DOHH2 (cell line): ENCODE measurements around the gene ICE1.

Experiments
- CTCF ChIP-seq: fragments of 200-600 bp; sonication (generic); IDR thresholded peaks from one replicate; pipeline ENCODE4 v1.5.1; 2014; ENCODE audit warnings: antibody characterized with exemption, mild to moderate bottlenecking, low read depth, low read length; ENCODE audit not compliant: poor library complexity, severe bottlenecking
- EZH2phosphoT487 ChIP-seq: fragments of 200-600 bp; sonication (generic); IDR thresholded peaks from 2 replicates; pipeline ENCODE4 v1.6.1; 2017; ENCODE audit warnings: borderline replicate concordance, mild to moderate bottlenecking, antibody characterized with exemption, low read length, moderate library complexity, mixed read lengths

DNA sequence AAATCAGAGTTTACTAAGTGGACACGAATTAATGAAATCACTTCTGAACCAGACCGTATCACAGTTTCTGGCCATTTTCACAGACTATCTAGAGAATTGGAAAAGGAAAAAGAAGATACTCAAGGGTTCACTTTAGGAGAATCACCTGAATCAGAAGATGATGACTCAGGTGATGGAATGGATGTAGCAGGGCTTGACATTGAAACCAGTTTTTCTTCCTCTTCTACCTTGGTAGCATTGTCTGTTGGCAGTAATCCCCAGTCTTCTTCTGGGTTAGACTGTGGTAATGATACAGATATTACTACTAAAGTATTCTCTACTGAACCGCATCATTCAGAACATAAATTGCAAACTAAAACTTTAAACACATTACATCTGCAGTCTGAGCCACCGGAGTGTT lies 38.5 kb downstream of the ICE1 start:
- TF ChIP-seq CTCF (no peak), EZH2phosphoT487 (no peak)
